HG03097 (cell line): ENCODE results near the gene GPR137B.
"Not testable (repeated sequence)": the region's sequence is repeated elsewhere in the genome, so short reads cannot be mapped to it uniquely, and the experiment has no call there.

ENCODE experiments used
- ATAC-seq: cut with Tn5 transposase; IDR thresholded peaks from one replicate; pipeline ENCODE4 v1.9.1; 2021; ENCODE audit not compliant: unreplicated experiment, low FRiP score

The GPR137B gene

DNA sequence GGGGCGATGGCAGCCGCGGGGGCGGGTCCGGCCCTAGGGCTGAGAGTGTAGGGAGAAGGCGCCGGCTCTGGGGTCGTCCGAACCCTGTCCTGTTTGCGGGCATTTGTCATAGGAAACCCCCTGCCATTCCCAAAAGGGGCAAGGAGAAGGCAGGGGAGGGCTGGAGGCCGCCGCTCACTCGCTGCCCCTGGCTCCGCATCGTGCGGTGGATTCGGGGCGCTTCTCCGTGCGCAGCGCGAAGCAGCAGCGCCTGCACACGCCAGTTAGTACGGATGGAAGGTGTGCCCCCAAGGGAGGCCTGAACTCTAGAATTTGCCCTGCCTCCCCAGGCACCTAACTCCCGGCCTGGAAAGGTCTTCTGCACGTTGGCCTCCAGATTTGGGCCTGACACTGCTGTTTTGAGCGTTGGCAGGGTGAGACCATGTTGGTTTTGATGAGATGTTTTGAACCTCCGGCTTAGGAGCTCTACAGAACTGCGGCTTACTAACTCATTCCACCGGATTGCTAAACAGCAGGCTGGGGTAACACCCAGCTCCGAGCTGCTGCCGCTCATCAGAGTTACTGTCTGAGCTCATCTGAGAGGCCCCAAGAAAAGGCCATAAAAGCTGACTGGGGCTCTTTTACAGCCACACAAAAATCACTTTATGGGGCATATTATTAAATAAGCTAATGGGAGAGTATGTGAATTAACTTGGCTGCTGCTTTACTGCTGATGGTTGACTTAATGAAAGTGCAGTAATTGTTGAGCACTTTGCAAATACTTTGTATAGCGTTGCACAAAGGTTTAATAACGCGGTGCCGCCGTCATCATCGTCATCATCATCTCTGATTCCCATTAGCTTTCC, 987 bp downstream of the GPR137B start:
- no peak for ATAC-seq

DNA sequence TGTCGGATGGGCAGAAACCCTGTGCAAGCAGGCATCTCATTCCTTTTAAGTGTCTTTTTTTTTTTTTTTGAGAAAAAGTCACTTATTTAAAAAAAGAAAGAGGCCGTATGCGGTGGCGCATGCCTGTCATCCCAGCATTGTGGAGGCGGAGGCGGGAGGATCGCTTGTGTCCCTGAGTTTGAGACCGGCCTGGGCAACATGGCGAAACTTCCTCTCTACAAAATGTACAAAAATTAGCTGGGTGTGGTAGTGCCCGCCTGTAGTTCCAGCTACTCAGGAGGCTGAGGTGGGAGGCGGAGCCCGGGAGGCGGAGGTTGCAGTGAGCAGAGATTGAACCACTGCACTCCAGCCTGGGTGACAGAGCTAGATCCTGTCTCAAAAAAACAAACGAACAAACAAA, 1.7 kb downstream of the GPR137B start:
- ATAC-seq = no peak

DNA sequence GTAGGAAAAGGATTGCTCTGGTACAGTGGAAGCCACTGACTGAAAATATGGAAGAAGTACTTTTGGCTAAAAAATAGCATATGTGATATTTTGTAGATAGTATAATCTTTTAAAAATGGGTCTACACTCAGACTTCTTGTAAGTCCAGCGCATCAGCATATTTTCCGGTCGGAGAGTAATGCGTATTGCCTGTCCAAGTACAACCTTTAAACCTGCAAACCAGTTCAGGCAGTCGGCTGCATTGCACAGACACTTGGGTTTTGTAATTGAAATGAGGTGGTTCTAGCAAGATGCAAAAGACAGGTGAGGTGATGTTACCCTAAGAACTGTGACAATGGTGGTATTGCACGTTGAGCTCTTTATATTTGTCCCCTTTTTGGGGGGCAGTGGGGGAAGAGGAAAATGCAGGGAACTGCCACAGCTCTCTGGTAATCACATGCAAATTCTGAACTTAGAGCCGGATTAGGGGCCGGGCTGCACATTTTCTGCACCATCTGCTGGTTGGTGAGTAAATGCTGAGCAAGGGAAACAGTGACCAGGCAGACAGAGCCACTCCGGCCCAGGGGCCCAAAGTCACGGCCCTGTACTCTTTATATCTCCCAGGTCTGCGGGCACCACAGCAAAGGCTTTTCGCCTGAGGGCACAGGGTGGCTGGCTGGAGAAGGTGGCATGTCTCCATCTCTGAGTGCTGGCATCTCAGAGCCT, 2.3 kb downstream of the GPR137B start:
- no peak for ATAC-seq

DNA sequence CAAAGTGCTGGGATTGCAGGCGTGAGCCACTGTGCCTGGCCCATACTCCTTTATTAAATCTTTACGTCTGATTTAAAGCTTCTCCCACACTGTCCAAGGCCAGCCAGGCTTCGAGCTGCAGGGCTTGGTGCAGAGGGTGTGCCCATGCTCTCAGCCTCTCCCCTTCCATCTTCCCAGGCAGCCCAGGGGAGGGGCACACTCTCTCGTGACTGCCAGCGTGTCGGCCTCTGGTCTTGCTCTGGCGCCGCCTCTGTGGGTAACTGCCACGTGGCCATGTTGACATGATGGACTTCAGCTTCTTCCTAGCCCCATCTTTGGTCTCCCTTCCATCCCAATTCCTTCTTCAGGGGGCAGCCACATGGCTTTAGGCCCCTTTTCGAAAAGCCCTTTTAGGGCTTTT, 4.7 kb downstream of the GPR137B start:
- ATAC-seq = no peak

DNA sequence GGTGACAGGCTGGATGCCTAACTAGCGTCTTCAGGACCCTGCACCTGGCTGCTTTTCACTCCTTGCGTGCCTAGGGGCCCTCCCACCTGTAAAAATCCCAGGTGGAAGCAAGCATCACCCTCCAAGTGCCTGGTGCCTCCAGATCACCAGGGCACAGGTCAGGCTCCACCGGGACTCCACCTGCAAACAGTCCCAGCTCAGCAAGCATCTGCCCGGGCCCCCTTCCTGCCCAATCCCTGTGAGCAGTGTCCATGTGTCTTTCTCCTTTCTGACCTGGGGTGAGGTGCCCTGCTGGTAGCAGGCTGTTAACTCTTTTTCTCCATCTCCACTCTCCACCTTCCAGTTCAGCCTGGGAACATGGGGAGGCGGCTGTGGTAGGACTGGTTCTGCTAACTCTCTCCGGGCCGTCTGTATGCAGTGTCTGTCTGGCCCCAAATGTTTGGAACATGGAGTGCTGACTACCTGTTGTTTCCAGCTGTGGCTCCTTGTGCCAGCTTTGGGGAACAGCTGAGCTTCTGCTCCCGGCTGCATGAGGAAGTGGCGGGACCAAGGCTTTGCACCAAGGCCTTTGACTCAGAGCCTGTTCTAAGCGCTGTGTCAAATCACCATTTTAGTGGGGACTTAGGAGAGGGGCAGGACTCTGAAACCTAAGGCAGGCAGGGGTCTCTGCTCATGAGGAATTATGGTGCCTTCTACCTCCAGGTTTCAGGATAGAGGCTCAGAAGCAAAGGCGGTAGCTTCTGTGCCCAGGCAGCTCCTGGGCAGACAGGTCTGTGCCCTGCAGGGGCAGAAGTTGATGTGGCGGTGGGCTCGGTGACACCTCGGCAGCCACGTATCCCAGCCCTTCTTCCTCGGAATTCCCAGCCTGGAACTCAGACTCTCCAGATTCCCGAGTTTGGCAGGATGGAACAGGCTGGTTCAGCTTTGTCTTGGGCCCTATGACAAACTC, 5.5 kb downstream of the GPR137B start:
- no peak for ATAC-seq

DNA sequence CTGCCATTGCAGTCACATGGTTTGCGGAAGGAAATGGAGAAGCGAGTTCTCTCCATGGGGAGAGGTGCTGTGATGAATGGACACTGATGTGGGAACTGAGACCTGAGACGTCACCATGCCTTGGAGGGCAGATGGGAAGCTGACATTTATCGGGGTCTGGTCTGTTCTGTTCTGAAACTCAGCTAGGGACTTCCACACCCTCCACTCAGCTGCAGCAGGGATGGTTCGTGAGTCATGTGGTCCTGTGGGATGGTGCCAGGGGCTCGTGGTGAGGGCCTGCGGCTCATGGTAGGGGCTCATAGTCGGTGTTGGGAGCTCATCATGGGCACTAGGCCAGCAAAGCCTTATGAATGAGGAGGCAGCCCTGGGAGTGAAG, 6.1 kb downstream of the GPR137B start:
- no peak for ATAC-seq

DNA sequence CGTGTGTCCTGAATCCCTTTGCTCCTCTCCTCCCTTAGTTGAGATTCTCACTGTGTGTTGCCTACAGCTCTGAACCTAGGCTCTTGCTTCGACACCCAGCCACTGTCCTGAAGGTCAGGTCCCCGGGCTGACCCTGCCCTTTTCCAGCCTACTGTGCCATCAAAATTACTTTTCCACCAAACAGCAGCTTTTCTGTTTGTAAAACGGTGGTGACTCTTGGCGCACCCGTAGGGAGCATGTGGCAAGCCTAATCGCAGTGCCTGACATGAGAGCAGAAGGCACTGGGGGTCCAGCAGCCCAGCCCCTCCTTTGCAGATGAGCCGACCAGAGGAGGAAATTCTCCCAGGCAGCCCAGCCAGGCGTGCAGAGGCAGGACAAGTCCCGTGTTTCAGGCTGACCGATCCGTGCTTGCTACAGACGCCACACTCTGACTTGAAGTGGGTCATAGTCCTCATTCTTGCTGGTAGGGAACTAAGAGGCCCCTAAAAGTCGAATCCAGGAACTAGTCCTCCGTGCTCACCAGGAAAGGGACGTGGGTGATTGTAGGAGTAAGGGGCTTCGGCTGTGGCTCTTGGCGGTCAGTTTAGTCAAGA, 6.8 kb downstream of the GPR137B start:
- no peak for ATAC-seq

DNA sequence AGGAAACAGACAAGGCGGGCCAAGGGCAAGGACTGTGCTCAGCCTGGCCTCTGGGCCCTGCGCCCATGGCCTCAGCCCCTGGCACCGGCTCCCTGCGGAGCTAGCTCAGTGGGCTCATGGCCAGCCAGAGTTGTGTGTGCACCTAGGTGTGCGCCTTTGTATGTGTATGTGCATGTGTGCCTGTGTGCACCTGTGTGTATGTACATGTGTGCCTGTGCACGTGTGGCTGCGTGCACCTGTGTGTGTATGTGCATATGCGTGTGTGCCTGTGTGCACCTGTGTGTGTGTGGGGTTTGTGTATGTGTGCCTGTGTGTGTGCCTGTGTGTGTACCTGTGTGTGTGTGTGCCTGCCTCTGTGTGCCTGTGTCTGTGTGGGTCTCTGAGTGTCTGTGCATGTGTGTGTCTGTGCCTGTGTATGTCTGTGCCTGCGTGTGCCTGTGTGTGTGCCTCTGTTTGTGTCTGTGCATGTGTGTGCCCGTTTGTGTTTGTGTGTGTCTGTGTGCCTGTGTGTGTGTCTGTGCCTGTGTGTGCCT, 7.4 kb downstream of the GPR137B start:
- no peak for ATAC-seq

DNA sequence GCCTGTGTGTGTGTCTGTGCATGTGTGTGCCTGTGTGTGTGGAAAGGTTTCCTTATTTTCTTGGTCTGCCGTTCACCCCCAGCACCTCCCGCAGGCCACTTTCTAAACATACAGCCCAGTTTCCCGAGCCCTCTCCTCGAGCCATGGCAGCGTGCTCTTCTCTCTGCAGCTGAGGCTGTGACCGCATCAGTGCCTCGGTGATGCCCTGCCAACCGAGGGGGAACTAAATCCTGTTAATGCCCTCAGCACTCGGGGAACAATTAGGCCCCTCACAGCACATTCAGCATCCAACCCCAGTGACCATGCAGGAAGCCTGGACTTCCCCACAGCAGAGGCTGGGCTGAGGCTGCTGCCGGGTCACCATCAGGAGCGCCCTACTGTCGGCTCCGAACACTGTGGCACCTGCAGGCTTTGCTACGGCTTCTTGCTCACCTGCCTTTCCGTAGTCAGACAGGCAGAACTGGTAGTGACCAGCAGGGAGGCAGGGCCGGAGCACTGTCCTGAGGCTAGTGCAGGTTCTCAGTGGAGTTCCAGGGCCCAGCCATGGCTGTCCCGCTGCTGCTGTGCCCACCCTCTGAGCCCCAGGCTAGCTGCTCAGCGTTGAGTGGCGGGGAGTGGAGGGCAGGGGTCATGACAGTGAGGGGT, 8.1 kb downstream of the GPR137B start:
- ATAC-seq = no peak

DNA sequence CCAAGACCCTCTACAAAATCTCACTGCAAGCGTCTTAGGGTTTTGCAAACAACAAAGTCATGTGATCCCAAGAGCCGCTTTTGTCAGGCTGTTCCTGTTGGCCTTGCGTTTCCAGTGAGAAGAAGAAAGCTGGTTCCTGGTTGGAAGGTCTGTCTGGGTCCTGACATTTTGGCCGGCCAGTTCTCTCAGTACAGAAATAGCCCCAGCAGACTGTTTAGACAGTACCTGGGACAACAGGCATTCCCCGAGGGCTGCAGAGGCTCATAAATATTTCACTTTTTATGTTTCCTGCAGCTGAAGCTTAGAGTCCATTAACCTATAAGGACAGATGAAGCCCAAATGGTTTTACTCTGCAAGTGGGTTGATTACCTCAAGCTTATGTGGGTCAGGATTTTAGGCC, 8.6 kb downstream of the GPR137B start:
- ATAC-seq = no peak

DNA sequence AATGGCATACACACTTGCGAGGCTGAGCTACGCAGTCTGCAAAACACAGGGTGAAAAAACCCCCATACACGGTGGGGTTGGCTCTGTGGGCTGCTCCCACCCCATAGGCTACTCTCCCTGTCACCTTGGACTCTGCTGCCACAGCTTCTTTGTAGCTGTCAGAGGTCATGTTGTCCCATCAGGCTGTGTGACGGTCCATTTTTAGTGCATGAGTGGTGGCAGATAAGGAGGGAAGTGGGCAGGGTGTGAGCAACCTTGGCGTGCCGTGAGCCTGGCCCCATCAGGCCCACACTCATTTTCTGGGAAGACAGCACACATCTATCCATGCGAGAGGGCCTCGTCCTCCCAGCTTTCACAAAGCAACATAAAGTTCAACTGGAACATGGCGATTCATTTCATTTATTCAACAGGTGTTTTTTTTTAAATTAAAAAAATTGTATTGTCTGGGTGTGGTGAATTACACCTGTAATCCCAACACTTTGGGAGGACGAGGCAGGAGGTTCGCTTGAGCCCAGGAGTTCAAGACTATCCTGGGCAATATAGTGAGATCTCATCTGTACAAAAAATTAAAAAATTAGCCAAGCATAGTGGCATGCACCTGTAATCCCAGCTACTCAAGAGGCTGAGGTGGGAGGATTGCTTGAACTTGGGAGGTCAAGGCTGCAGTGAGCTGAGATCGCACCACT, 9.5 kb downstream of the GPR137B start:
- ATAC-seq = no peak

DNA sequence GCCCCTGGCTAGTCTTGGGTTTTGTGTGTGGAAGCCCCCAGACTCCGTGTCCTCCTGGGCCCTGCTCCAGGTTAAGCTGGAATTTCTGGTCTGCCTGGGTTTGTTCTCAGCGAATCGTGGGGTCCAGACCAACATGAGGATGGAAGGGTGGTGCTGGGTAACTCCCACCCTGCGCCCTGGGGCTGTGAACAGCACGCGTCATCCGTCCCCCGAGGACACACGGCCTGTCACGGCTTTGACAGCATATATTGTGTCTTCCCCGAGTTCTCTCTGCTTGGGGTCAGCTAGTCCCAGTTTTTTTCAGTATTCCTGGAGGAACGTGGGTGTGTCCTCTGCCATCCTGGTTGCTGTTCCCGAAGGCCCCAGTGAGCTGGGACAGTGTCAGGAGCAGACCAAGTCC, 11.8 kb downstream of the GPR137B start:
- no peak for ATAC-seq

DNA sequence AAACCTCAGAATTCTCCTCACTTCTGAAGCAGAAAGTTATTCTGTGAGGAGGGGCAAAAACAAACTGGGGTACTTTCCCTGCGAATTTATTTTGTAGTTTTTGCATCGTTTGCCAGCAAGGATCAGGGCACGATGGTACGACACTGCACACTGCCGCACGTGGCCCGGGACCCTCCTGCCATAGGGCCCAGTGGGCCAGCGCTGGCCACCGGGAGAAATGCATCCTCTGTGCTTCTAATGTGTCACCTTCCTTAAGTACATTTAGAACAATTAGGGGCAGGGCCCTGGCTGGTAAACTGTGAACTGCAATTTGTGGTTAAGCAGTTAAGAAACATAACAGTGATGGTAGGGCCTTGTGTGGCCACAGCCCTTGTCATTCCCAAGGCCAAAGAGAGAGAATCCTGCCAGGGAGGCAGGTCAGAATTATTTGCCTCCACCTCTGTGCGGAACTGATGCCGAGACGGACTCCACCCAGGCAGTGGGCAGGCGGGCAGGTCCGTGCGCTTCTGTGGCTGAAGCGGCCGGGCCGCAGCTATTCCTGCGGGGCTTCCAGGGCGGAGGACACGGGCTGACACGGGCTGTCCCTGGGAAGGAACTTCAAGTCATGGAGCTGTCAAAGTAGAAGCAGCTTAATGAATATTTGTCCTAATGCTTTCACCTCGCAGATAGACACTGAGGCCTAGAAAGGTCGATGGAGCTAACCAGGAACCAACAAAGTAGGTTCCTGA, 12.5 kb downstream of the GPR137B start:
- no peak for ATAC-seq

DNA sequence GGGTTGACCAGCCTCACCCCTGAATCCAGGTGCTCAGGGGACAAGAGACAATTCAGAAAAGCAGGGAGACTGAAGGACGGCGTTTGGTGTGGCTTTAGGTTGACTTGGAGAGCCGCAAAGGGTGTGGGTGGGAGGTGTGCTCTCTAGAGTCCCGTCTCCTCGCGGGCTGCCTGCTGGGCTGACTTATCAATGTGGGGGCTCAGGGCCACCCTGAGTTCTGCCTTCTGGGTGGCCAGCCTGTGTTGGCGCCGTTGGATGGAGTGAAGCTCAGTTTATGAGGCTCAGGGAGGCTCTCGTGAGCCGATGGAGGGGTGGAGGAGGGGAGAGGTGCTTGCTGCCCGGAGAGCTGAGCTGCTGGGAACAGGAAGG, 13.0 kb downstream of the GPR137B start:
- no peak for ATAC-seq

DNA sequence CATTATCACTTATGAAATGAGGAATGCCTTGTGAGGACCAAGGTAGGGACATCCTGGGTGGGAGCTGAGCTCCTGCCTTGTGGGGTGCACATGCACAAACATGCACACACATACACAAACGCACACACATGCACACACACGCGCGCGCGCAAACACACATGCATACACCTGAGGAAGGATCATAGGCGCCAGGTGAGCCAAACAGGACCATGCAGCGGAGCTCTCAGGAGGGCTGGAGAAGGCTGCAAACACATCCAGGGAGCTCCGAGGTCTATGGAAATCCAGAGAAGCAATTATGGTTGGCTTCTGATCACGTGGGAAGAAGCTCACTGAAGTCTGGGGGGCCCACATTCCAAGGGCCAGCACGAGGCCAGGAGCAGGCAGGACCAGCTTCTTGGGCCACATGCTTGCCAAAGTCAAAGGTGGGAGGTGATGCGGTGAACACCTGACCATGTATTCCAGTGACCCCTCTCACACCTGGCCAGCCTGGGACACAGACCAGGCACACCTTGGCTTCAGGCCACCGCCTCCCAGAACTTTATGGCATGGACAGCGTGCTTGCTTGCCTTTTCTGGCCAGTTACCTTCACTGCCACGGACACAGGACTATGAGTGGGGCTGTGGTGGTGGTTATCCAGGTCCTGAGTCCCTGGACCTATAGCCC, 13.6 kb downstream of the GPR137B start:
- no peak for ATAC-seq

DNA sequence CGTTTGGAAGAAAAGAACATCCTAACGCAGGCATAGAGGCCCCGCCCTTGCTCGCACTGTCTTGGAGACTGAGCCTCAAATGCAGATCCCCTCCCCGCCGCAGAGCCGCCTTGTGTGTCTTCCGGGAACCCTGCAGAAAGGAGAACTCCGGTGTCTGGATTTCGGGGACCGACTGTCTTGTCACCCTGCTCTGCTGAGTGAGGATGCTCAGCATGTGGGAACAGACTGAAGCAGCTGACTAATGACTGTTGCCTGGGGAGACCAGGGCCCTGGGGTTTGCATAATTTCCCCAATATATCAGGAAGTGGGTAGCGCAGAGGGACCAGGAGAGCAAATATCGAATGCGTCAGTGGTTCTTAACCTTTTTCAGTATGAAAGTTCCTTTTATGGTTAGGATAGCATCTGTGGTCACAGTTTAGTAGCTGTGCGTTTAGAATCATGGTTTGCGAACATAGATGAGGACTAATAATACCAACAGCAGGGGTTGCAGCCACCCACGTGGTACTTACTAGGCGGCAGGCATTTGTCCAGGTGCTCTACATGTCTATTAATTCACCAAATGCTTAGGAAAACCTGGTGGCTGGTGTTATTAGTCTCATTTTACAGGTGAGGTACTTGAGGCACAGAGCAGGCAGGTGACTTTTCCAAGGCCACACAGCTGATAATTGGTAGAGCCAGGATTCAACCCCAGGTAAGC, 14.3 kb downstream of the GPR137B start:
- peak; percentile 87 for ATAC-seq

DNA sequence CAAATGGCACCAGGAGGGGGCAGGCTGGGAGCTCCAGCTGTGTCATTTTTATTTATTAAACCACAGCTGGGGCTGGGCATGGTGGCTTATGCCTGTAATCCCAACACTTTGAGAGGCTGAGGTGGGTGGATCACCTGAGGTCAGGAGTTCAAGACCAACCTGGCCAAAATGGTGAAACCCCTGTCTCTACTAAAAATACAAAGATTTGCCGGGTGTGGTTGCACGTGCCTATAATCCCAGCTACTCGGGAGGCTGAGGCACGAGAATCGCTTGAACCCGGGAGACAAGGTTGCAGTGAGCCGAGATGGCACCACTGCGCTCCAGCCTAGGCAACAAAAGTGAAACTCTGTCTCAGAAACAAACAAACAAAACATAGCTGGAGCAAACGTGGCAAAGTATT, 15.7 kb downstream of the GPR137B start:
- ATAC-seq = not testable (repeated sequence)

DNA sequence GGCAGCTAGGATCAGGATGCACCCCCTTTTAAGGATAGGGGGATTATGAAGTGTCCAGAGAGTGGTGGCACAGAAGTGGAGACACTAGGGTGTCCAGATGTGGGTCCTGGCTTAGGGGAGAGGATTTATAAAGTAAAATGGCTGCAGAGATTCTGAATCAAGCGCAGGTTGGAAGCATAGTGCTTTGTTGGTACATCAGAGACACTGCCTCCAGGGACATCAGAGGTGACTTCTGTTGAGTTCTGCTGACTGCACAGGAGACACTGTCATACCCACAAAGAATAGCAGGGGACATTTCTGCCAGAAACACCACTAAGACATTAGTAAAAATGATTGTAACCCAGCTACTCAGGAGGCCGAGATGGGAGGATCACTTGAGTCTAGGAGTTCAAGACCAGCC, 16.4 kb downstream of the GPR137B start:
- no peak for ATAC-seq
